ENCODE data around the gene MILR1. TPM values are rescaled to one million over a fixed set of nuclear protein-coding genes. Genes with fewer than 3 reads are reported as not detected.
"Not testable (repeated sequence)": the region's sequence is repeated elsewhere in the genome, so short reads cannot be mapped to it uniquely, and the experiment has no call there.

MILR1 gene
- polyA plus RNA-seq, 4 donors: 1.8 to 5.4 (median 2.8) TPM

- DNase-seq (ENCODE audit: low read depth in 4 of 4, low spot score in 3 of 4): no peak
These were observed 22.3 kb upstream of the MILR1 start for GRCh38 chr17:64426596-64426995.

DNA sequence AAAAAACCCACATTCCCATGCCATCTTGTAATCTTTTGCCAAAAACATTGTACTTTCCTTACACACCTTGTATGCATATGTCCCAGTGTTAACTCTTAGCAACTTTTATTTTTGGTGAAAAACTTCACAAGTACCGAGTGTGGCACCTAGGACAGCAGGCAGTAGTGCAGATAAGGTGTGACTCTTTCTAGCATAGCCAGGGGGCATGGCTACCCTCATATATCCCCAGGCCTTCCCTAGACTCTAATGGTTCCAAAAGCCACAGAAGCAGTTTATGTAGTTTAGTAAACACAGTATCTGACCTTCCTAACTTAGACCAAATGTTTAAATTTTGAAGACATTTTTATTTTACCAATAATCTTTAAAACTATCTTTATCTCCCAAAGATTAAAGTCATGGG is 20.5 kb upstream of the MILR1 start:
- no peak for DNase-seq (ENCODE audit: low read depth in 4 of 4, low spot score in 3 of 4)

GRCh38 chr17:64430036-64430435 is 18.9 kb upstream of the MILR1 start:
- DNase-seq (ENCODE audit: low read depth in 4 of 4, low spot score in 3 of 4): not testable (repeated sequence)

DNA sequence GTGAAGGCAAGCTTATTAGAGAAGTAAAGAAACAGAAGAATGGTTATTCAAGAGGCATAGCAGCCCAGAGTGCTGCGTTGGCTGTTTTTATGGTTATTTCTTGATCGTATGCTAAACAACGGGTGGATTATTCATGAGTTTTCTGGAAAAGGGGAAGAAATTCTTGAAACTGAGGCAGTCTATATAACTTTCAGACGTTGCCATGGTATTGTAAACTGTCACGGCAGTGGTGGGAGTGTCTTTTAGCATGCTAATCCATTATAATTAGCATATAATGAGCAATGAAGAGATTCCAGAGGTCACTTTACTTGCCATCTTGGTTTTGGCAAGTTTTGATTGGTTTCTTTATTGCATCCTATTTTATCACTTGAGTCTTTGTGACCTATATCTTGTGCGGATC is 17.4 kb upstream of the MILR1 start:
- no peak for DNase-seq (ENCODE audit: low read depth in 4 of 4, low spot score in 3 of 4)

DNA sequence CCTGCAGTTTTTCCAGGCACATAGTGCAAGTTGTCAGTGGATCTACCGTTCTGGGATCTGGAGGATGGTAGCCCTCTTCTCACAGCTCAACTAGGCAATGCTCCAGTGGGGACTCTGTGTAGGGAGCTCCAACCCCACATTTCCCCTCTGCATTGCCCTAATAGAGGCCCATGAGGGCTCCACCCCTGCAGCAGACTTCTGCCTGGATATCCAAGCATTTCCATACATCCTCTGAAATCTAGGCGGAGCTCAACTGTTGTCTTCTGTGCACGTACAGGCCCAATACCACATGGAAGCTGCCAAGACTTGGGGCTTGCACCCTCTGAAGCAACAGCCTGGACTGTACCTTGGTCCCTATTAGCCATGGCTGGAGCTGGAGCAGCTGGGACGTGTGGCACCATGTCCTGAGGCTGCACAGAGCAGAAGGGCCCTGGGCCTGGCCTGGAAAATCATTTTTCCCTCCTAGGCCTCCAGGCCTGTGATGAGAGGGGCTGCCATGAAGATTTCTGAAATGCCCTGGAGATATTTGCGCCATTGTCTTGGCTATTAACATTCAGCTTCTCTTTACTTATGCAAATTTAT is 10.9 kb upstream of the MILR1 start:
- no peak for DNase-seq (ENCODE audit: low read depth in 4 of 4, low spot score in 3 of 4)

DNA sequence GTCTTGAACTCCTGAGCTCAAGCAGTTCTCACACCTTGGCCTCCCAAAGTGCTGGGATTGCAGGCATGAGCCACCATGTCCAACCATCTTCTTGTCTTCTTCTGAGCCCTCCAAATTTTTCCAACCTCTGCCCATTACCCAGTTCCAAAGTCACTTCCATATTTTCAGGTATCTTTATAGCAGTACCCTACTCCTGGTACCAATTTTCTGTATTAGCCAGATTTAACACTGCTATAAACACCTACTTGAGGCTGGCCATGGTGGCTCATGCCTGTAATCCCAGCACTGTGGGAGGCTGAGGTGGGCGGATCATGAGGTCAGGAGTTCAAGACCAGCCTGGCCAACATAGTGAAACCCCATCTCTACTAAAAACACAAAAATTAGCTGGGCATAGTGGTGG is 9.4 kb upstream of the MILR1 start:
- DNase-seq (ENCODE audit: low read depth in 4 of 4, low spot score in 3 of 4): not testable (repeated sequence)

GRCh38 chr17:64439956-64440355 is 9.0 kb upstream of the MILR1 start:
- no peak for DNase-seq (ENCODE audit: low read depth in 4 of 4, low spot score in 3 of 4)

DNA sequence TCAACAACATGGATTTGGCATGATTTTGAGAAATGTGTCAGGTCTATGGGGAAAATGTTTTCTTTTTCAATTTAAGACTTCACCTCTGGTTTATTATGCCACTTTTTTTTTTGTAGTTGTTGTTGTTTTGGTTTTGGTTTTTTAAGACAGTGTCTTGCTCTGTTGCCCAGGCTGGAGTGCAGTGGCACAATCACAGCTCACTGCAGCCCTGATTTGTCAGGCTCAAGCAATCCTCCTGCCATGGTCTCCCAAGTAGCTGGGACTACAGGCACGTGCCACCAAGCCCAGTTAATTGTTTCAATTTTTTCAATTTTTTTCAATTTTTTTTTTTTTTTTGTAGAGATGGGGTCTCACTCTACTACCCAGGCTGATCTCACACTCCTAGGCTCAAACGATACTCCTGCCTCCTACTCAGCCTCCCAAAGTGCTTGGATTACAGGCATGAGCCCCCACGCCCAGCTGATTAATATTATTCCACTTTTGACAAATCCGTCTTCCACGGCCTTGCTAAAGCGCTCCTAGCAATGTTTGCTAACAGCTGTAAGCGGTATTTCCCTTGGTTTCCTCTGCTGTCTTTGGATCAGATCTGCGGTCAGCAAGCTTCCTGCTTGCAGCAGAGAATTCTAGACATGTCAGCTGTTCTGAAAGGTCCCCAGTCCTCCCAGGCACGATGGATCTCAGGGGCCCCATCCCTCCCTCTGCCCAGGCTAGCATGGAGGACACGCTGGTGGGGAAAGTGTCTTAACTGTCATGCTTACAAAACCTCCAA is 7.0 kb upstream of the MILR1 start:
- DNase-seq (ENCODE audit: low read depth in 4 of 4, low spot score in 3 of 4): no peak

DNA sequence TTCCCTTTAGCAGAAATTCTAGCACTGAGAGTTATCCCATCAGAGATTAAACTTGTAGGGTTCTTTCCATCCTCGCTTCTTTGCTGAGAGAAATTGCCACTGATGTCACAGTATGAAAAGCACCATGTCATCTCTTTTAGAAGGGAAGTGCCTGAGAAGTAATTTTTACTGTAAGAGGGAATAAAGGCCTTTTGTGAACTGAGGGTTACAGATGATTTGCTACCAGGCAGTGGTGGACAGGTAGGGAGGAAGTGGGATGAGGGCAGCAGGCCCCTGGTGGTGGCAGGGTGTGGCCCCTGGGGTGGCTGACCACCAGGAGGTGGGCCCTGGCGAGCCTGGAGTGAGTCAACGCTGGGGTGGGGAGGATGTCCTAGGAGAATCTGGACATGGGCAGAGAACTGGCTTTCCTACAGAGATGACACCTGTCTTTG is 6.4 kb upstream of the MILR1 start:
- DNase-seq (ENCODE audit: low read depth in 4 of 4, low spot score in 3 of 4): no peak

DNA sequence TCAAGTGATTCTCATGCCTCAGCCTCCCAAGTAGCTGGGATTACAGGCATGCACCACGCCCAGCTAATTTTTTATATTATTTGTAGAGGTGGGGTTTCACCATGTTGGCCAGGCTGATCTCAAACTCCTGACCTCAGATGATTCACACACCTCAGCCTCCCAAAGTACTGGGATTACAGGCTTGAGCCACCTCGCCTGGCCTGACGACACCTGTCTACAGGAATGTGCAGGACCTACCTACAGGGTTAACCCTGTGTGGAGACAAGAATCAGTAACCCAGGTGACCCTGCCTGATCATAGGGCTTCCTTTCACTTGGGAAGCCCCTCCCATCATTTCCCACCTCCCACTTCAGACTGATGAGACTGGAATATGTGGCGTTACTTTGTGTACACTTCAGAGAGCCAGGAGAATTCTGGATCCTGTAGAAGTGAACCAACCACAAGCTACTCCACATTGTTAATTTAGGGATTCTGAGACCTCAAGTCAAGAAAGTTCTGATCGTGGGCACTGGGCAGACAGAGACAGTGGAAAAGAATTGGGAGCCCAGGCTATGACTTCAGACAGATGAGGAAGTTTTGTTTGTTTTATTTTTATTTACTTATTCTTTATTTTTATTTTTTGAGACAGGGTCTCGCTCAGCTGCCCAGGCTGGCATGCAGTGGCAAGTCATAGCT is 5.7 kb upstream of the MILR1 start:
- DNase-seq (ENCODE audit: low read depth in 4 of 4, low spot score in 3 of 4): no peak

DNA sequence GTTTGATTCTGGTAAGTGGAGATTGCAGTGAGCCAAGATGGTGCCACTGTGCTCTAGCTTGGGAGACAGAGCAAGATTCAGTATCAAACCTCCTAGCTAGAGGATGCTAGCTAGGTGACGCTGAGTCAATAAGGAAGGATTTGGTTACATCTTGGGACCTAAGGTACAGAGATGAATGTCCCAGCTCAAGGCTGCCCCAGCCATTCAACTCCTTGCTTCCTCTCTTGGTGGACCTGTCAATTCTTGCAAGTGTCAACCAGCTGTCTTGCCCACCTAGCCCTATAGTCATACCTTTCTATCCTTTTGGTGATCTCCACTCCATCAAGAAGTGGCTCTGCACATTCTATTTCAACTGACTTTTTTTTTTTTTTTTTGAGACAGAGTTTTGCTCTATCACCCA is 1.4 kb upstream of the MILR1 start:
- no peak for DNase-seq (ENCODE audit: low read depth in 4 of 4, low spot score in 3 of 4)

- DNase-seq (ENCODE audit: low read depth in 4 of 4, low spot score in 3 of 4): no peak
These were observed 630 bp downstream of the MILR1 start for GRCh38 chr17:64449545-64449944.

GRCh38 chr17:64455993-64456885 is 7.3 kb downstream of the MILR1 start:
- DNase-seq (ENCODE audit: low read depth in 4 of 4, low spot score in 3 of 4): no peak

DNA sequence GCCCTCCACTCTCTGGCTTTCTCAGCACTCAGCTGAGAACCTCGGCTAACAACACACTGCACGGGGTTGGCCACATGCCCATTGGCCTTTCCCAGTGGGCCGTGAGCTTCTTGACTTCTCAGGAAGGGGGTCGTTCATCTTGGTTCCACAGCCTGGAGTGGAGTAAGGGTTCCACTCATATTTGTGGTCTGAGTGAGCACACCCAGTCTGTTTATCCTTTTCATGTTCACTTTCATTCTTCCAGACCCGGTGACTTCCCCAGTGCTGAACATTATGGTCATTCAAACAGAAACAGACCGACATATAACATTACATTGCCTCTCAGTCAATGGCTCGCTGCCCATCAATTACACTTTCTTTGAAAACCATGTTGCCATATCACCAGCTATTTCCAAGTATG is 8.2 kb downstream of the MILR1 start:
- DNase-seq (ENCODE audit: low read depth in 4 of 4, low spot score in 3 of 4): no peak

- no peak for DNase-seq (ENCODE audit: low read depth in 4 of 4, low spot score in 3 of 4)
These were observed 9.8 kb downstream of the MILR1 start for GRCh38 chr17:64458756-64459155.

DNA sequence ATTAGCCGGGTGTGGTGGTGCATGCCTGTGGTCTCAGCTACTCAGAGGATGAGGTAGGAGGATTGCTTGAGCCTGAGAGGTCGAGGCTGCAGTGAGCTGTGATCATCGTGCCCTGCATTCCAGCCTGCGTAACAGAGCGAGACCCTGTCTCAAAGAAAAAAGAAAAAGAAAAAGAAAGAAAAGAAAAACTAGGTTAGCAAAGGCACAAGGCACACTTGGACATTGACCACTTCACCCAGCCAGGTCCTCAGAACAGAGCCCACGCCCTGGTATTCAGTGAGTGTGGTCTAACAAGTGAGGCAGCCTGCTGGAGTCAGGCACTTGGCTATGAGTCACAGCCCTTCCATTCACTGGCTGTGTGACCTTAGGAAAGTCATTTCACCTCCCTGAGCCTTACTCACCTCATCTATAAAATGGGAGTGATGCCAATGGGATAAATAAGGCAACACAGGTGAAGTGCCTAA is 10.4 kb downstream of the MILR1 start:
- no peak for DNase-seq (ENCODE audit: low read depth in 4 of 4, low spot score in 3 of 4)

- DNase-seq (ENCODE audit: low read depth in 4 of 4, low spot score in 3 of 4): not testable (repeated sequence)
These were observed 10.9 kb downstream of the MILR1 start for GRCh38 chr17:64459818-64460217.

DNA sequence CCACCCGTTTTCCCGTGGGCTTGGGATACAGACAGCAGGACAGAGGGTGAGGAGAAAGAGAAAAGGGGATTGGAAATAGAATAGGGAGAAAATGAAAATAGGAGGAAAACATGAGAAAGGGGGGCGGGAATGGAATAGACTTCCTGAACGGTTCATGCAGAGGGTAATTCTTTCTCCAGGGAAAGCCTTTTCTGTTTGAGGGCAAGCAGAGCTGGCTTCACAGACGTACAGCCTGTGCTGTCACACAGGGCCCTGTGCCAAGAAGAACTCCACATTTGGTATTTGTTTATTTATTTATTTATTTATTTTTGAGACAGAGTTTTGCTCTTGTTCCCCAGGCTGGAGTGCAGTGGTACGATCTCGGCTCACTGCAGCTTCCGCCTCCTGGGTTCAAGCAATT is 12.0 kb downstream of the MILR1 start:
- peak in 1 of 4 donors; percentile 12 for DNase-seq (ENCODE audit: low read depth in 4 of 4, low spot score in 3 of 4)

- DNase-seq (ENCODE audit: low read depth in 4 of 4, low spot score in 3 of 4): no peak
These were observed 12.9 kb downstream of the MILR1 start for GRCh38 chr17:64461788-64462187.

DNA sequence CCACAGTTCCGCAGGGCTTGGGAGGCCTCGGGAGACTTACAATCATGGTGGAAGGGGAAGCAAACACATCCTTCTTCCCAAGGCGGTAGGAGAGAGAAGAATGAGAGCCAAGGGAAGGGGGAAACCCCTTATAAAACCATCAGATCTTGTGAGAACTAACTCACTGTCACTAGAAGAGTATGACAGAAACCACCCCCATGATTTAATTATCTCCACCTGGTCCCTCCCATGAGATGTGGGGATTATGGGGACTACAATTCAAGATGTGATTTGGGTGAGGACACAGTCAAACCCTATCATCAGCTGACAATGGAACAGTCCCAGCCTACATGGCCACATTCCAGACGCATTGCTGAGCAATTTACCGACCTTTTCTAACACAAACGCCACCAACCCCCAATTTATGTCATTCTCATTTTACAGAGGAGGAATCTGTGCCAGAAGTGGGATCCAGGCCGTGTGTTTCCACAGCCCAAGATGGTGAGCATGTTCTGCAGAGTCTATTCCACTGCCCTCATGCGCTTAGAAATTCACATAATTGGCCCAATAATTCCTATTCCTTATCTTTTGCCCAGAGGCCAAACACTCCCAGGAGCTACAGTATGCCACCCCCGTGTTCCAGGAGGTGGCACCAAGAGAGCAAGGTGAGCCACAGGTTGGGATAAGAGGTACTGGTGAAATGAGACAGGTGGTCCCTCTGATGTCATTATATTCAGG is 17.3 kb downstream of the MILR1 start:
- DNase-seq (ENCODE audit: low read depth in 4 of 4, low spot score in 3 of 4): no peak
